ENCODE data around the gene DRGX.

Gene DRGX

GRCh38 chr10:49389361-49389933 lies 6.4 kb downstream of the DRGX start:
- no peak for TF ChIP-seq CTCF (conservative IDR thresholded peaks at IDR 0.05; ENCODE audit: low read depth, low read length)
- DNase-seq (ENCODE audit: low read depth): no peak
- H3K4me3 ChIP-seq (ENCODE audit: low read length): no peak overlapping the region

- no peak overlapping the region for H3K4me3 ChIP-seq (ENCODE audit: low read length)
- no peak for DNase-seq (ENCODE audit: low read depth)
- no peak for TF ChIP-seq CTCF (conservative IDR thresholded peaks at IDR 0.05; ENCODE audit: low read depth, low read length)
Measured at GRCh38 chr10:49388161-49388560, 7.7 kb downstream of the DRGX start.

GRCh38 chr10:49387071-49387470 lies 8.8 kb downstream of the DRGX start:
- peak; percentile 84 for DNase-seq (ENCODE audit: low read depth)
- TF ChIP-seq CTCF (conservative IDR thresholded peaks at IDR 0.05; ENCODE audit: low read depth, low read length): no peak
- H3K4me3 ChIP-seq (ENCODE audit: low read length): no peak overlapping the region

- H3K4me3 ChIP-seq (ENCODE audit: low read length): no peak overlapping the region
- DNase-seq (ENCODE audit: low read depth): peak; percentile 33
- no peak for TF ChIP-seq CTCF (conservative IDR thresholded peaks at IDR 0.05; ENCODE audit: low read depth, low read length)
Measured at GRCh38 chr10:49385939-49386922, 9.7 kb downstream of the DRGX start.

- no peak for TF ChIP-seq CTCF (conservative IDR thresholded peaks at IDR 0.05; ENCODE audit: low read depth, low read length)
- H3K4me3 ChIP-seq (ENCODE audit: low read length): no peak overlapping the region
- DNase-seq (ENCODE audit: low read depth): no peak
Measured at GRCh38 chr10:49384268-49384953, 11.5 kb downstream of the DRGX start.

- no peak for TF ChIP-seq CTCF (conservative IDR thresholded peaks at IDR 0.05; ENCODE audit: low read depth, low read length)
- no peak for DNase-seq (ENCODE audit: low read depth)
- no peak overlapping the region for H3K4me3 ChIP-seq (ENCODE audit: low read length)
Measured at GRCh38 chr10:49383853-49384252, 12.0 kb downstream of the DRGX start.
